Thyroid gland (tissue), 4 donors: Measurements from ENCODE around the gene PARD3. TPM values are rescaled to one million over a fixed set of nuclear protein-coding genes. Genes with fewer than 3 reads are reported as not detected.

Experiments used
- DNase-seq, 2 donors: peaks; one replicate each; pipeline ENCODE4 v3.0.0-alpha.2; 2019
- H3K27ac ChIP-seq, 3 donors: fragments of 200-600 bp; sonication (generic); 1 replicate in 2 of 3; 2 replicates in 1 of 3; pipeline ENCODE4 v1.5.1; 2016 to 2019; ENCODE audit warnings: mild to moderate bottlenecking in 1 of 3, moderate library complexity in 1 of 3
- H3K27me3 ChIP-seq: fragments of 200-600 bp; sonication (generic); one replicate; pipeline ENCODE4 v1.5.1; 2019
- H3K36me3 ChIP-seq, 2 donors: fragments of 200-600 bp; sonication (generic); one replicate each; pipeline ENCODE4 v1.5.1; 2016 to 2019
- H3K4me1 ChIP-seq, 2 donors: fragments of 200-600 bp; sonication (generic); one replicate each; pipeline ENCODE4 v1.5.1; 2017 to 2019
- H3K4me3 ChIP-seq, 3 donors: fragments of 200-600 bp; sonication (generic); replicated peaks in 1 of 3; 1 replicate in 2 of 3; 2 replicates in 1 of 3; pipeline ENCODE4 v1.5.1; 2016; ENCODE audit warnings: mild to moderate bottlenecking in 1 of 3
- H3K9me3 ChIP-seq: fragments of 200-600 bp; sonication (generic); one replicate; pipeline ENCODE4 v1.5.1; 2017
- POLR2A ChIP-seq, 2 donors: fragments of 450-650 bp; IDR thresholded peaks; one replicate each; pipeline ENCODE4 v1.6.1; 2017; ENCODE audit warnings: antibody characterized with exemption in 2 of 2, mild to moderate bottlenecking in 2 of 2, moderate library complexity in 1 of 2
- WGBS, 2 donors: methylation state at CpG; one replicate each; pipeline ENCODE4 v1.1.5; 2017; 5-methylcytosine and 5-hydroxymethylcytosine counted together
- intact Hi-C: fragments of 100-400 bp; cut with DNase I; formaldehyde crosslinking; loops from one replicate; pipeline ENCODE4 v1.15.1; 2023
- total RNA-seq, 4 donors: library from RNA; depleted of rRNA; stranded (reverse); fragments of >200 nt; gene quantifications; one replicate each; pipeline ENCODE4 v1.2.3, GENCODE V29; 2016
- TF ChIP-seq, protein P1 (sequence below), 6 experiments: fragments of 200-600 bp in 3 of 6; fragments of 450-650 bp in 3 of 6; sonication (generic) in 3 of 6; IDR thresholded peaks; one replicate each; pipeline ENCODE4 v1.5.1; 2016 to 2019; ENCODE audit warnings: antibody characterized with exemption in 6 of 6, mild to moderate bottlenecking in 2 of 6, inconsistent platforms in 1 of 6, moderate library complexity in 1 of 6

The PARD3 gene
- total RNA-seq, 4 donors from 2014 or later: 48.6 to 88.4 (median 57.7) TPM

GRCh38 chr10:34109495-34109894, 705.6 kb downstream of the PARD3 start:
- WGBS, 2 donors: 96 to 97% methylated on average over 7 of the region's 7 CpGs
- DNase-seq: no peak
- TF ChIP-seq, protein P1, sequence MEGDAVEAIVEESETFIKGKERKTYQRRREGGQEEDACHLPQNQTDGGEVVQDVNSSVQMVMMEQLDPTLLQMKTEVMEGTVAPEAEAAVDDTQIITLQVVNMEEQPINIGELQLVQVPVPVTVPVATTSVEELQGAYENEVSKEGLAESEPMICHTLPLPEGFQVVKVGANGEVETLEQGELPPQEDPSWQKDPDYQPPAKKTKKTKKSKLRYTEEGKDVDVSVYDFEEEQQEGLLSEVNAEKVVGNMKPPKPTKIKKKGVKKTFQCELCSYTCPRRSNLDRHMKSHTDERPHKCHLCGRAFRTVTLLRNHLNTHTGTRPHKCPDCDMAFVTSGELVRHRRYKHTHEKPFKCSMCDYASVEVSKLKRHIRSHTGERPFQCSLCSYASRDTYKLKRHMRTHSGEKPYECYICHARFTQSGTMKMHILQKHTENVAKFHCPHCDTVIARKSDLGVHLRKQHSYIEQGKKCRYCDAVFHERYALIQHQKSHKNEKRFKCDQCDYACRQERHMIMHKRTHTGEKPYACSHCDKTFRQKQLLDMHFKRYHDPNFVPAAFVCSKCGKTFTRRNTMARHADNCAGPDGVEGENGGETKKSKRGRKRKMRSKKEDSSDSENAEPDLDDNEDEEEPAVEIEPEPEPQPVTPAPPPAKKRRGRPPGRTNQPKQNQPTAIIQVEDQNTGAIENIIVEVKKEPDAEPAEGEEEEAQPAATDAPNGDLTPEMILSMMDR (IDR thresholded peaks at IDR 0.05): no peak
- no peak for TF ChIP-seq POLR2A (IDR thresholded peaks at IDR 0.05)
- no peak overlapping the region for H3K4me3 ChIP-seq
- peaks cover 0 to 7% of the 10 kb centered on the region in 2 donors for H3K36me3 ChIP-seq
- no peaks in the 10 kb centered on the region for H3K4me1 ChIP-seq
- H3K9me3 ChIP-seq: no peaks in the 10 kb centered on the region
- intact Hi-C loops: no loop called here
- no peaks in the 10 kb centered on the region for H3K27me3 ChIP-seq
- no peak overlapping the region for H3K27ac ChIP-seq

GRCh38 chr10:34107626-34108516, 707.2 kb downstream of the PARD3 start:
- no peak for TF ChIP-seq POLR2A (IDR thresholded peaks at IDR 0.05)
- TF ChIP-seq, protein P1 (IDR thresholded peaks at IDR 0.05): no peak
- intact Hi-C loops: no loop called here
- Histone ChIP-seq H3K27ac (no peak overlapping the region), H3K4me1 (no peaks in the 10 kb centered on the region), H3K36me3 (peaks cover 0 to 7% of the 10 kb centered on the region in 2 donors), H3K27me3 (no peaks in the 10 kb centered on the region), H3K4me3 (no peak overlapping the region), H3K9me3 (no peaks in the 10 kb centered on the region)
- 92 to 94% methylated on average over 17 of the region's 17 CpGs for WGBS, 2 donors
- no peak for DNase-seq

GRCh38 chr10:34106356-34106885, 708.7 kb downstream of the PARD3 start:
- no peak for TF ChIP-seq POLR2A (IDR thresholded peaks at IDR 0.05)
- TF ChIP-seq, protein P1 (IDR thresholded peaks at IDR 0.05): no peak
- H3K4me3 ChIP-seq: no peak overlapping the region
- H3K27me3 ChIP-seq: no peaks in the 10 kb centered on the region
- intact Hi-C loops: no loop called here
- H3K27ac ChIP-seq: no peak overlapping the region
- 93% methylated on average over 7 of the region's 7 CpGs for WGBS, 2 donors
- no peaks in the 10 kb centered on the region for H3K9me3 ChIP-seq
- DNase-seq: no peak
- peaks cover 0 to 7% of the 10 kb centered on the region in 2 donors for H3K36me3 ChIP-seq
- no peaks in the 10 kb centered on the region for H3K4me1 ChIP-seq

- H3K9me3 ChIP-seq: no peaks in the 10 kb centered on the region
- H3K4me1 ChIP-seq: no peaks in the 10 kb centered on the region
- no peaks in the 10 kb centered on the region for H3K36me3 ChIP-seq
- H3K27ac ChIP-seq: no peak overlapping the region
- no peak overlapping the region for H3K4me3 ChIP-seq
- no peaks in the 10 kb centered on the region for H3K27me3 ChIP-seq
- 57 to 68% methylated on average over 15 to 16 of the region's 16 CpGs for WGBS, 2 donors
- no peak for DNase-seq
- TF ChIP-seq, protein P1 (IDR thresholded peaks at IDR 0.05): no peak
- TF ChIP-seq POLR2A (IDR thresholded peaks at IDR 0.05): no peak
- intact Hi-C loops: no loop called here
Observed at GRCh38 chr10:34104829-34105572, 710.1 kb downstream of the PARD3 start.
